NCI-H1436 treated with DMSO at 0.1 percent for 48 hours (cell line): Measurements from ENCODE around the gene MTHFD2L.
"Not testable (repeated sequence)": the region's sequence is repeated elsewhere in the genome, so short reads cannot be mapped to it uniquely, and the experiment has no call there.

Source experiments
- DNase-seq: peaks from one replicate; lab custom pipeline; 2025; lab: John Stamatoyannopoulos, UW

MTHFD2L gene

DNA sequence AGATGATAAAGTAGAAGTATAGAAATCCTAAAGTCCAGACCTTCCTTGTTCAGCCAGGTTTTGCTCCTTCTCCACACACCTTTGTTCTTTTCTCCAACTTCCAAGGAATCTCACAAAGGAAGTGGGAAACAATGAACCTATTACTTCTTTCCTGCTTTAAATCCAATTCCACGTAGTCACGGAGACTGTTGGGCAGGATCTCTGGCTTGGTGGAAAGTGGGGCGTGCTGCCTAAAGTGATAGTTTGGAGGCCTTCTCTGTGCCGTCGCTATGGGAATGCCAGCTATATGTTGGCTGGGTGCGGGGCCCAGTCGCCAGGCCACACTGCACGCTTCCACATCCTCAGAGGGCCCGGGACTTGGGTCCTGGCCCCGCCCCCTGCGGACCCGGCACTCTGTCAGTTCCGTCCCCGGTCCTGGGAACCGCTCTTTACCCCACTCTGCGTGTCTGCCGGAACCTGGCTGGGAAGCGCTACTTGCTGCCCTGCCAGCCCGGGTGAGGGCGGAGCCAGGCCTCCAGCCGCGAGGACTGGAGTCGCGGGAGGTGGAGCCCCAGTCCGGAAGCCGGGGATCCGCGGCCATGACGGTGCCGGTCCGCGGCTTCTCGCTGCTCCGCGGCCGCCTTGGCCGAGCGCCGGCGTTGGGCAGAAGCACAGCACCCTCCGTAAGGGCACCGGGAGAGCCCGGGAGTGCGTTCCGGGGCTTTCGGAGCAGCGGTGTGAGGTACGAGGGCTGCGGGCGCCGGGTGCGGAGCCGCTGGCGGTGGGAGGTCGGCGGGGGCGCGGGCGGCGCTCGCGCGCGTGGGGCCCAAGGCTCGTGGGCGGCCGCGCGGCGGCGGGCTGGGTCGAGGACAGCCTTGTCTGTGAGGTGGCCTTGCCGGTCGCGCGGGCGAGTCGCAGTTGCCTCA lies at the start of gene MTHFD2L:
MTHFD2L (plus strand) TSS at position 558 of the 905 bp plus-strand sequence; CDS start at position 579, 21 bp downstream.
- DNase-seq: peak; percentile 8

DNA sequence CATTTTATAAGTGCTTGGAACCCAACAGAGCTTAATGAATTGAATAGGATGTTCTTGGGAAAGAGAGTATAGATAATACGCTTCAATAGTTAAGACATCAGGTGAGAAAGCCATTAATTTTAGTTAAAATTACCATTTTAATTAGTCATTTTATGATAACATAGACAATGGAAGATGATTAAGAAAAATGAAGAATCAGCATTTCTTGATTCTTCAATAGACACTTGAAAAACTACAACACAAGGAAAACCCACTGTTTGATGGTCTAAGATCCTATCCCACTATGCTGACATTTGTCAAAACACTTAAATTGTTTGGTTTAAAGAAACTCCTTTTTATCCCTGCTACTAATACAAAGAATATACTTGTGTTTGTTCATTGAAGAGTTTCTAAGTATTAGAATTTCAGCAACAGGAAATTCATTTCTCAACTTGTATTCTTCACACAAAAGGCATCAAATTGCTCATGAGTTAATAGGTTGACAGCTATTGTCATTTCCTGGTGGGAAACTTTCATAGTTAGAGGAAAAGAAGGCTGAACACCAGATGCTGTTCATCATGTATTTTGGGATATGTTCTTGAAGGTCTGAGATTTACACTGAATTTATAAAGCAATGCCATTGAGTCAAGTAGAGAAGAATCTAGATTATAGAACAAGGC lies 49.3 kb upstream of the MTHFD2L start:
- DNase-seq: no peak

- DNase-seq: no peak
Observed at GRCh38 chr4:74109116-74109869, 48.6 kb upstream of the MTHFD2L start.

DNA sequence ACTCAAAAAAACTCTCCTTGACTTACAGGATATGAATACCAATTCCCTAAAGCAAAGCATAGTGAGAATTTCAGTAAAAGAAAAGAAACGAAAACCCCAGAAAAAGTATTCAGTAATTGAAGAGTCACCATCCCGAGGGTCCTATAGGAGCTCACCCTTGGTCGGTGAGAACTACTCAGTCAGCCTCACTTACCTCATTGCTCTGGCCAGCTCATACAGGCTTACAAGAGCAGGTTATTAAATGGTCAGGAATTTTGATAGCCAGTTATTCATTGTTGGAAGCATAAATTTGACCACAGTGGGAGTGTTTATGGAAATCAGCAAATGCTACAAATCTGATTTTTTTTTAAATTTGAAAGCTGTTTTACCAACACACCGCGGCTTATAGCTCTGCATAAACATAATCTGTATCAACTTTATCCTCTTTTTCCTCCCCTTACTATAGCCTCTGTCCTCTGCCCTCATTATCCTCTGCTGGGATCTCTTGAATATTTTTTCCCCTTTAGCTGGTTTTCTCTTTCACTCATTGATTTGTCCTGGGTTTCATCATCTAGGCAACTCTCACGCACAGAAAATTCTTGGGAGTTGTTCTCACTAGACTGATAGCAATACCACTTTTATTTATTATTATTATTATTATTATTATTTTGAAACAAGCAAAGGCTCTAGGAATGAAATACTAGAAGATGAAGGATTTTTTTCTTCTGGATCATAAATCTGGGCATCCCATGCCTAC lies 47.9 kb upstream of the MTHFD2L start:
- DNase-seq: no peak

DNA sequence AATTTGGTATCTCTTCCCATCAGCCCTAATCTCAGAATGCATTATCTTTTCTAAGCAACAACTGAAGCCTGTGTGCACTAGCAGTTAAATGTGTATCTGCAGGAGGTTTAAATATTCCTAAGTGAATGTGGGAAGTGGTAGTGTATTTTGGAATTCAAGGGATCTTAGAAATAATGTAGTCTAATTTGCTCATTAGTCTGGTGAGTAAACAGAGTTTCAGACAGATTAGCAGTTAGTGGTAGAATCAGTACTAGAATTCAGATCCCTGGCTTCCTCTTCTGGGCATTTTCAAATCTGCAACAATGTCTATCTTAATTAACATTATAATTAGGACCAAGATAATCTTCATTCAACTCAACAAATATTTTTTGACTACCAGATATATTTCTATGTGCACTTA lies 47.2 kb upstream of the MTHFD2L start:
- no peak for DNase-seq

- DNase-seq: no peak
Observed at GRCh38 chr4:74111306-74111975, 46.5 kb upstream of the MTHFD2L start.

GRCh38 chr4:74111990-74112389 lies 45.9 kb upstream of the MTHFD2L start:
- no peak for DNase-seq

- no peak for DNase-seq
Observed at GRCh38 chr4:74112399-74113105, 45.4 kb upstream of the MTHFD2L start.

- no peak for DNase-seq
Observed at GRCh38 chr4:74114234-74114633, 43.7 kb upstream of the MTHFD2L start.

GRCh38 chr4:74117024-74117534 lies 40.8 kb upstream of the MTHFD2L start:
- no peak for DNase-seq

DNA sequence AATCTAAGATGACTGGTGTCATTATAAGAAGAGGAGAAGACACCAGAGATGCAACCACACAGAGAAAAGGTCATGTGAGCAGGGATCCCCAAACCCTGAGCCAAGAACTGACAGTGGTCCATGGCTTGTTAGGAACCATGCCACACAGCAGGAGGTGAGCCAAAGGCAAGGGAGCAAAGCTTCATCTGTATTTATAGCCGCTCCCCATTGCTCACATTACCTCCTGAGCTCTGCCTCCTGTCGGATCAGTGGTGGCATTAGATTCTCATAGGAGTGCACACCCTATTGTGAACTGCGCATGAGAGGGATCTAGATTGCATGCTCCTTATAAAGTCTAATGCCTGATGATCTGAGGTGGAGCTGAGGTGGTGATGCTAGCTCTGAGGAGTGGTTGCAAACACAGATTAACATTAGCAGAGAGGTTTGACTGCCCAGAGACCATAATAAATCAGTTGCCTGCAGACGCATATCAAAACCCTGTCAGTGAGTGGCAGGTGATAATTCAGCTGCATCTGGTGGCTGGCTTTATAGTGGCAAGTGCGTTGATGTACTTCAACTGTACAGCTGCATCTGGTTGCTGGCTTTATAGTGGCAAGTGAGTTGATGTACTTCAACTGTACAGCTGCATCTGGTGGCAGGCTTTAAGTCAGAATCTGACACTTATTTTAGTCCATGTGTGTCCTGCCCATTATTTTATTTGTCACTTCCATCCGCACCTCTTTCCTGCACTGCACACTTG lies 39.1 kb upstream of the MTHFD2L start:
- DNase-seq: no peak

DNA sequence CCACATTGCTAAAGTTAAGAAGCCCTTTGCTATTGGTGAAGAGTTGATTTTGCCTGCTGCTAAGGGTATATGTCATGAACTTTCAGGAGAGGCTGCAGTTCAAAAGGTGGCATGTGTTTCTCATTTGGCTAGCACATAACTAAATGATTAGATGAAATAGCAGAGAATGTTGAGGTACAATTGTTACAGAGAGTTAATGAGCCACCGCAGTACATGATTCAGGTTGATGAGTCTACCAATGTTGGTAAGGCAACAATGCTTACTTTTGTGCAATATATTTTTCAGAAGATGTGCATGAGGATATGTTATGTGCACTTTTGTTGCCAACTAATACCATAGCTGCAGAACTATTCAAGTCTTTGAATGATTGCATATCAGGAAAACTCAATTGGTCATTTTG lies 37.8 kb upstream of the MTHFD2L start:
- no peak for DNase-seq

GRCh38 chr4:74121643-74122579 lies 36.0 kb upstream of the MTHFD2L start:
- DNase-seq: no peak

DNA sequence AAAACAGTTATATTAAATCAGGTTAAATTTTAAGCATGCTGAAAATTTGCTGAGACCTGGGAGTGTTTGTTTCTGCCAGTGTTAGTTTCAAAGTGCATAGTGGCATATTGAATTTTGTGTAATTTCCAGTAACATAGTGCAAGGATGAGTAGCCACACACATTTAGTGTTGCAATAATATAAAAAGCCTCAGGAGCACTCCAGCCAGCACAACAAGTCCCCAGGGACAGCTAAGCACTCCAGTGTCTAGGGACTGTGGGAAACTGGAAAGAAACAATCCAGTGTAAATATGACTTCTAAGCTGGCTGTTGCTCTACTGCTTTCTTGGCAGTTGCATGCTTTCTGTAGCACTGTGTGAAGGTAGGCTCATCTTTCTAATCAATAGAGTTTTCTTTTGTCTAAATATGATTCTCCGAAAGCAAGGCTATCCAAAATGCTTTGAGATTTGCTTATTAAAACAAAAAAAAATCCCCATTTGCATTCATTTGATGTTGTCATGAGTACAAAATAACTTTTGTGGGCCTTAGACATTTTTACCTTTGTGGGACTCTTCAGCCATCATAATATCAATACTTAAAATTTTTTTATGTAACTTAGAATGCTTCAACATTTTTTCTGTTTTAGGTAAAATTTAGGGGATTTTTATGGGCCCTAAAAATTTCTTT lies 34.7 kb upstream of the MTHFD2L start:
- DNase-seq: peak; percentile 20

- no peak for DNase-seq
Observed at GRCh38 chr4:74125029-74125428, 32.9 kb upstream of the MTHFD2L start.

DNA sequence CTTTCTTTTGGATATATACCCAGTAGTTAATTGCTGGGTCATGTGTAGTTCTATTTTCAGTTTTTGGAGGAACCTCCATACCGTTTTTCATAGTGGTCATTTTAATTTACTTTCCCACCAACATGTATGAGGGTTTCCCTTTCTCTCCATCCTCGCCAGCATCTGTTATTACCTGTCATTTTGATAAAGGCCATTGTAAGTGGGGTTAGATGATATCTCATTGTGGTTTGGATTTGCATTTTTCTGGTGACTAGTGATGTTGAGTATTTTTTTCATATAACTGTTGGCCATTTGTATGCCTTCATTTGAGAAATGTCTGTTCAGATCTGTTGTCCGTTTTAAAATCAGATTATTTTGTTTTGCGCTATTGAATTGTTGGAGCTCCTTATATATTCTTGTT lies 30.2 kb upstream of the MTHFD2L start:
- no peak for DNase-seq

- not testable (repeated sequence) for DNase-seq
Observed at GRCh38 chr4:74130843-74131242, 27.1 kb upstream of the MTHFD2L start.

DNA sequence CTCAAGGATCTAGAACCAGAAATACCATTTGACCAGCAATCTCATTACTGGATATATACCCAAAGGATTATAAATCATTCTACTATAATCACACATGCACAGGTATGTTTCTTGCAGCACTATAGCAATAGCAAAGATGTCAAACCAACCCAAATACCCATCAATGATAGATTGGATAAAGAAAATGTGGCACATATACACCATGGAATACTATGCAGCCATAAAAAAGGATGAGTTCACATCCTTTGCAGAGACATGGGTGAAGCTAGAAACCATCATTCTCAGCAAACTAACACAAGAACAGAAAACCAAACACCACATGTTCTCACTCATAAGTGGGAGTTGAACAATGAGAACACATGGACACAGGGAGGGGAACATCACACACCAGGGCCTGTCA lies 25.7 kb upstream of the MTHFD2L start:
- not testable (repeated sequence) for DNase-seq
